Cardiac muscle cell (in vitro differentiated cells and primary cell): Measurements from ENCODE around the gene BLOC1S3. TPM values are rescaled to one million over a fixed set of nuclear protein-coding genes. Genes with fewer than 3 reads are reported as not detected.
"Not testable (repeated sequence)": the region's sequence is repeated elsewhere in the genome, so short reads cannot be mapped to it uniquely, and the experiment has no call there.

ENCODE experiments used
- DNase-seq, 2 donors: peaks; one replicate each; pipeline versions ENCODE4 v3.0.0 to v3.0.0-alpha.2; 2010 to 2017; ENCODE audit warnings: low read depth in 1 of 2, low spot score in 1 of 2
- H3K27ac ChIP-seq: fragments of 200-600 bp; sonication (generic); 2 replicates; pipeline ENCODE4 v1.5.1; 2016
- H3K27me3 ChIP-seq: fragments of 200-600 bp; sonication (generic); 2 replicates; pipeline ENCODE4 v1.6.0; 2016; ENCODE audit warnings: control low read depth
- H3K36me3 ChIP-seq: fragments of 200-600 bp; sonication (generic); 2 replicates; pipeline ENCODE4 v1.5.1; 2016; ENCODE audit warnings: control low read depth
- H3K4me1 ChIP-seq: fragments of 200-600 bp; sonication (generic); 2 replicates; pipeline ENCODE4 v1.8.1; 2017; ENCODE audit warnings: low read depth, mild to moderate bottlenecking, mixed run types
- H3K4me3 ChIP-seq: fragments of 200-600 bp; sonication (generic); 2 replicates; pipeline ENCODE4 v1.5.1; 2016; ENCODE audit warnings: mild to moderate bottlenecking
- H3K9me3 ChIP-seq: fragments of 200-600 bp; sonication (generic); 2 replicates; pipeline ENCODE4 v1.5.1; 2017; ENCODE audit warnings: low read depth, mild to moderate bottlenecking, control low read depth
- polyA plus RNA-seq: library from polyadenylated mRNA; unstranded; fragments of >200 nt; fragmentation: Nextera tagmentation; extraction: Ambion mirVana; gene quantifications from 2 replicates; pipeline ENCODE4 v1.2.1, GENCODE V29; 2016
- total RNA-seq: library from RNA; depleted of rRNA; stranded (reverse); fragments of >200 nt; gene quantifications from 2 replicates; pipeline ENCODE4 v1.2.3, GENCODE V29; 2016
- TF ChIP-seq, protein P1 (sequence below): IDR thresholded peaks from 2 replicates; pipeline ENCODE4 v1.5.1; 2012; ENCODE audit warnings: low read depth, mild to moderate bottlenecking, low read length

BLOC1S3 gene
- total and polyA plus RNA-seq, 2 experiments from 2014 or later, result 6.5 to 8.2 TPM

DNA sequence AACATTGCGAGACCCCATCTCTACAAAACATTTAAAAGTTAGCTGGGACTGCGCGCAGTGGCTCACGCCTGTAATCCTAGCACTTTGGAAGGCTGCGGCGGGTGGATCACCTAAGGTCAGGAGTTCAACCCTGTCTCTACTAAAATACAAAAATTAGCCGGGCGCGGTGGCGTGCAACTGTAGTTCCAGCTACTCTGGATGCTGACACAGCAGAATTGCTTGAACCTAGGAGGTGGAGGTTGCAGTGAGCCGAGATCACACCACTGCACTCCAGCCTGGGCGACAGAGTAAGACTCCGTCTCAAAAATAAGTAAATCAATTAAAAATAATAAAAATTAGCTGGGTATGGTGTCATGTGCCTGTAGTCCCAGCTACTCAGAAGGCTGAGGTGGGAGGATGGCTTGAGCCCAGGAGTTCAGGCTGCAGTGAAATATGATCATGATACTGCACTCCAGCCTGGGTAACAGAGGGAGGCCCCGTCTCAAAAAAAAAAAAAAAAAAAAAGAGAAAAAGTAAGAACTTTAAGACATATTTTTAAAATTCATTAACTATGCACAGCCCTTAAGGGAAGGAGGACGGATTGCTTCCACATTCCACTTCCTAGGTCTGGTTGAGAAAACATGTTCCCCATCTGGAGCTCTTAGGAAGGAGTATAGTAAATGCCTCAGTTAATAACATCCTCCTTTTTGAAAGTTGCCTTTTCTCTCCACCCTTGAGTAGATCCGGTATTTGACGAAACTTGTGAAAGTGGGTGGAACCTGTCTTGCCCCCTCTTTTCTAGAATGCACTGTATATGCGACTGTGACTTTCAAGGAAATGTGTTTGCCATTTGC is 40.5 kb downstream of the BLOC1S3 start:
- no peak overlapping the region for H3K27ac ChIP-seq
- H3K9me3 ChIP-seq, result no peaks in the 10 kb centered on the region
- no peaks in the 10 kb centered on the region for H3K4me1 ChIP-seq
- H3K27me3 ChIP-seq, result peaks cover 74% of the 10 kb centered on the region
- DNase-seq, result no peak
- no peak overlapping the region for H3K4me3 ChIP-seq
- TF ChIP-seq, protein P1, sequence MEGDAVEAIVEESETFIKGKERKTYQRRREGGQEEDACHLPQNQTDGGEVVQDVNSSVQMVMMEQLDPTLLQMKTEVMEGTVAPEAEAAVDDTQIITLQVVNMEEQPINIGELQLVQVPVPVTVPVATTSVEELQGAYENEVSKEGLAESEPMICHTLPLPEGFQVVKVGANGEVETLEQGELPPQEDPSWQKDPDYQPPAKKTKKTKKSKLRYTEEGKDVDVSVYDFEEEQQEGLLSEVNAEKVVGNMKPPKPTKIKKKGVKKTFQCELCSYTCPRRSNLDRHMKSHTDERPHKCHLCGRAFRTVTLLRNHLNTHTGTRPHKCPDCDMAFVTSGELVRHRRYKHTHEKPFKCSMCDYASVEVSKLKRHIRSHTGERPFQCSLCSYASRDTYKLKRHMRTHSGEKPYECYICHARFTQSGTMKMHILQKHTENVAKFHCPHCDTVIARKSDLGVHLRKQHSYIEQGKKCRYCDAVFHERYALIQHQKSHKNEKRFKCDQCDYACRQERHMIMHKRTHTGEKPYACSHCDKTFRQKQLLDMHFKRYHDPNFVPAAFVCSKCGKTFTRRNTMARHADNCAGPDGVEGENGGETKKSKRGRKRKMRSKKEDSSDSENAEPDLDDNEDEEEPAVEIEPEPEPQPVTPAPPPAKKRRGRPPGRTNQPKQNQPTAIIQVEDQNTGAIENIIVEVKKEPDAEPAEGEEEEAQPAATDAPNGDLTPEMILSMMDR, result no peak
- H3K36me3 ChIP-seq, result no peaks in the 10 kb centered on the region

DNA sequence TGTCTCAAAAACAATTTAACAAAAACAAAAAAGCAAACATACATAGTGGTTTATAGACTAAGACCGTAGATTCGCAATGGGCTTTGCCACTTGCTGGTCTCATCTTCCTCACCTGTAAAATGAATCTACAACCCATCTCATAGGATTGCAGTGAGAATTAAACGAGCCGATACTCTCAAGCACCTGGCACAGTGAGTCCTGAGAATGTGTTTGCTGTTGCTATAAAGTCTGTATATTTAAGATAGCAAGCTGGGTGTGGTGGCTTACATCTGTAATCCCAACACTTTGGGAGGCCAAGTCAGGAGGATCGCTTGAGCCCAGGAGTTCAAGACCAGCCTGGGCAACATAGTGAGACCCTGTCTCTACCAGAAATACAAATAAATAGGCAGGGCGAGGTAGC is 44.1 kb downstream of the BLOC1S3 start:
- Histone ChIP-seq H3K9me3 (no peaks in the 10 kb centered on the region), H3K27ac (no peak overlapping the region), H3K36me3 (no peaks in the 10 kb centered on the region), H3K27me3 (peaks cover 38% of the 10 kb centered on the region), H3K4me3 (no peak overlapping the region), H3K4me1 (no peaks in the 10 kb centered on the region)
- TF ChIP-seq, protein P1, result no peak
- no peak for DNase-seq

GRCh38 chr19:45223879-45224278 is 45.3 kb downstream of the BLOC1S3 start:
- TF ChIP-seq, protein P1, result no peak
- H3K36me3 ChIP-seq, result no peaks in the 10 kb centered on the region
- H3K4me1 ChIP-seq, result no peaks in the 10 kb centered on the region
- no peaks in the 10 kb centered on the region for H3K9me3 ChIP-seq
- H3K27ac ChIP-seq, result no peak overlapping the region
- no peak for DNase-seq
- H3K27me3 ChIP-seq, result peaks cover 27% of the 10 kb centered on the region
- no peak overlapping the region for H3K4me3 ChIP-seq

DNA sequence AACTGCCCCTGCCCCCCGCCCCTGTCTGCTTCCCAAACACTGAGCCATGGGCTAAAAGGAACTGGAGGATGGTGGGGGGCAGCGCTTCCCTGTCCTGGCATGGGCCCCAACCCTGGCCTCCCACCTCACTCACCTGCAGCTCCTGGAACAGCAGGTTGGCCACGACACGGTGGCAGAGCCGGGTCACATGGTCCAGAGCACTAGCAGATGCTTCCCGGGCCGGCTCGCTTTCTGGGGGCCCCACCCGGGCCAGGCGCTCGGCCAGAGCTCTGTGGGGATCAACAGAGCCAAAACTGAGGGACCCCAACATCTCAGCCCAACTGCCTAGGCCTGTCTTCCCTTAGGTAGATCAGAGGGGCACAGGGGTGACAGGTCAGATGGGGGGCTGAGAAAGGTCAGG is 46.1 kb downstream of the BLOC1S3 start:
- peaks cover 20% of the 10 kb centered on the region for H3K27me3 ChIP-seq
- no peaks in the 10 kb centered on the region for H3K9me3 ChIP-seq
- no peak for DNase-seq

GRCh38 chr19:45229056-45229455 is 50.5 kb downstream of the BLOC1S3 start:
- not testable (repeated sequence) for DNase-seq, H3K9me3 ChIP-seq, H3K4me1 ChIP-seq, H3K27ac ChIP-seq, H3K4me3 ChIP-seq, H3K36me3 ChIP-seq
- peaks cover 35% of the 10 kb centered on the region for H3K27me3 ChIP-seq

More for the DNA sequence above, 46.1 kb downstream of the BLOC1S3 start:
- Histone ChIP-seq H3K36me3 (no peaks in the 10 kb centered on the region), H3K27ac (no peak overlapping the region), H3K4me1 (no peaks in the 10 kb centered on the region), H3K4me3 (no peak overlapping the region)
- TF ChIP-seq, protein P1, result no peak

Other genes with a start within 250 kb of the BLOC1S3 start
- not detected in 2 replicates for gene APOC4, start 236.5 kb upstream of the BLOC1S3 start, total RNA-seq
- gene APOC4, start 236.5 kb upstream of the BLOC1S3 start, polyA plus RNA-seq, result not detected in 2 replicates
- not detected in 2 replicates for gene APOC2, start 232.7 kb upstream of the BLOC1S3 start, total RNA-seq
- 0.98 TPM in 1 of 2 replicates, not detected in the other for gene APOC2, start 232.7 kb upstream of the BLOC1S3 start, polyA plus RNA-seq
- gene CLPTM1, start 223.4 kb upstream of the BLOC1S3 start, total RNA-seq, result 59.6 and 76.4 TPM in 2 replicates
- 48.2 and 71.4 TPM in 2 replicates for gene CLPTM1, start 223.4 kb upstream of the BLOC1S3 start, polyA plus RNA-seq
- 3.1 TPM in 2 replicates for gene RELB, start 177.3 kb upstream of the BLOC1S3 start, total RNA-seq
- gene RELB, start 177.3 kb upstream of the BLOC1S3 start, polyA plus RNA-seq, result 1.3 and 2.3 TPM in 2 replicates
- 45.5 and 149 TPM in 2 replicates for gene CLASRP, start 139.7 kb upstream of the BLOC1S3 start, total RNA-seq
- 35.5 and 41.7 TPM in 2 replicates for gene CLASRP, start 139.7 kb upstream of the BLOC1S3 start, polyA plus RNA-seq
- gene ZNF296, start 102.3 kb upstream of the BLOC1S3 start, total RNA-seq, result 0.85 and 3.4 TPM in 2 replicates
- gene ZNF296, start 102.3 kb upstream of the BLOC1S3 start, polyA plus RNA-seq, result 1.6 and 3.5 TPM in 2 replicates
- 30.3 and 64.2 TPM in 2 replicates for gene GEMIN7, start 99.5 kb upstream of the BLOC1S3 start, total RNA-seq
- 77.9 and 81.3 TPM in 2 replicates for gene GEMIN7, start 99.5 kb upstream of the BLOC1S3 start, polyA plus RNA-seq
- gene PPP1R37, start 85.6 kb upstream of the BLOC1S3 start, total RNA-seq, result 51.8 and 64.9 TPM in 2 replicates
- gene PPP1R37, start 85.6 kb upstream of the BLOC1S3 start, polyA plus RNA-seq, result 11.8 and 12.4 TPM in 2 replicates
- 1.1 and 3.3 TPM in 2 replicates for gene NKPD1, start 17.8 kb upstream of the BLOC1S3 start, total RNA-seq
- 1.0 and 2.9 TPM in 2 replicates for gene NKPD1, start 17.8 kb upstream of the BLOC1S3 start, polyA plus RNA-seq
- 67.4 and 123 TPM in 2 replicates for gene TRAPPC6A, start 547 bp upstream of the BLOC1S3 start, total RNA-seq
- 155 and 227 TPM in 2 replicates for gene TRAPPC6A, start 547 bp upstream of the BLOC1S3 start, polyA plus RNA-seq
- gene EXOC3L2, start 66.6 kb downstream of the BLOC1S3 start, total RNA-seq, result 2.0 and 2.2 TPM in 2 replicates
- 1.5 and 5.2 TPM in 2 replicates for gene EXOC3L2, start 66.6 kb downstream of the BLOC1S3 start, polyA plus RNA-seq
- 65.3 and 135 TPM in 2 replicates for gene MARK4, start 72.5 kb downstream of the BLOC1S3 start, total RNA-seq
- 21.0 and 42.0 TPM in 2 replicates for gene MARK4, start 72.5 kb downstream of the BLOC1S3 start, polyA plus RNA-seq
- gene CKM, start 144.1 kb downstream of the BLOC1S3 start, total RNA-seq, result 406 and 481 TPM in 2 replicates
- gene CKM, start 144.1 kb downstream of the BLOC1S3 start, polyA plus RNA-seq, result 441 and 529 TPM in 2 replicates
- 2.4 and 4.0 TPM in 2 replicates for gene KLC3, start 162.0 kb downstream of the BLOC1S3 start, total RNA-seq
- gene KLC3, start 162.0 kb downstream of the BLOC1S3 start, polyA plus RNA-seq, result 1.8 and 3.7 TPM in 2 replicates
- gene ERCC2, start 191.8 kb downstream of the BLOC1S3 start, total RNA-seq, result 45.4 and 69.1 TPM in 2 replicates
- gene ERCC2, start 191.8 kb downstream of the BLOC1S3 start, polyA plus RNA-seq, result 19.2 and 28.2 TPM in 2 replicates
- 49.7 and 118 TPM in 2 replicates for gene PPP1R13L, start 226.3 kb downstream of the BLOC1S3 start, total RNA-seq
- 39.5 and 54.1 TPM in 2 replicates for gene PPP1R13L, start 226.3 kb downstream of the BLOC1S3 start, polyA plus RNA-seq
- 6.5 and 17.8 TPM in 2 replicates for gene POLR1G, start 227.9 kb downstream of the BLOC1S3 start, total RNA-seq
- gene POLR1G, start 227.9 kb downstream of the BLOC1S3 start, polyA plus RNA-seq, result 6.0 and 6.6 TPM in 2 replicates
- 120 and 164 TPM in 2 replicates for gene ERCC1, start 245.1 kb downstream of the BLOC1S3 start, total RNA-seq
- gene ERCC1, start 245.1 kb downstream of the BLOC1S3 start, polyA plus RNA-seq, result 138 and 169 TPM in 2 replicates